Vagina (tissue), 2 donors: ENCODE data around the gene KREMEN2. TPM values are rescaled to one million over a fixed set of nuclear protein-coding genes. Genes with fewer than 3 reads are reported as not detected.
"Not testable (repeated sequence)": the region's sequence is repeated elsewhere in the genome, so short reads cannot be mapped to it uniquely, and the experiment has no call there.

ENCODE experiments used
- DNase-seq, 2 donors: peaks; one replicate each; pipeline ENCODE4 v3.0.0-alpha.2; 2017; ENCODE audit errors: extremely low spot score in 2 of 2
- H3K27ac ChIP-seq: fragments of 200-600 bp; sonication (generic); one replicate; pipeline ENCODE4 v1.5.1; 2019
- H3K27me3 ChIP-seq: fragments of 200-600 bp; sonication (generic); one replicate; pipeline ENCODE4 v1.5.1; 2019
- H3K36me3 ChIP-seq, 2 donors: fragments of 200-600 bp; sonication (generic); one replicate each; pipeline ENCODE4 v1.5.1; 2017 to 2019
- H3K4me1 ChIP-seq: fragments of 200-600 bp; sonication (generic); one replicate; pipeline ENCODE4 v1.5.1; 2019
- H3K4me3 ChIP-seq, 2 donors: fragments of 200-600 bp; sonication (generic); 1 replicate in 1 of 2; 2 replicates in 1 of 2; pipeline ENCODE4 v1.5.1; 2016 to 2019
- H3K9me3 ChIP-seq: fragments of 200-600 bp; sonication (generic); one replicate; pipeline ENCODE4 v1.5.1; 2019
- CTCF ChIP-seq, 3 experiments: fragments of 450-650 bp in 2 of 3; fragments of 200-600 bp in 1 of 3; sonication (generic) in 1 of 3; IDR thresholded peaks; one replicate each; pipeline ENCODE4 v1.5.1; 2017 to 2019; ENCODE audit warnings: antibody characterized with exemption in 3 of 3, mild to moderate bottlenecking in 2 of 3, moderate library complexity in 2 of 3
- POLR2A ChIP-seq, 2 donors: fragments of 450-650 bp; IDR thresholded peaks; one replicate each; pipeline ENCODE4 v1.6.1; 2017; ENCODE audit warnings: antibody characterized with exemption in 2 of 2, mild to moderate bottlenecking in 2 of 2, moderate library complexity in 2 of 2
- POLR2AphosphoS5 ChIP-seq, 2 donors: sonication (generic); formaldehyde crosslinking; IDR thresholded peaks; one replicate each; pipeline ENCODE4 v1.9.0; 2017; ENCODE audit warnings: antibody characterized with exemption in 2 of 2, mild to moderate bottlenecking in 2 of 2, low read depth in 1 of 2; ENCODE audit not compliant: insufficient read depth in 1 of 2
- intact Hi-C: fragments of 100-400 bp; cut with DNase I; formaldehyde crosslinking; loops from one replicate; pipeline ENCODE4 v1.15.1; 2023
- total RNA-seq: library from RNA; depleted of rRNA; stranded (reverse); fragments of >200 nt; gene quantifications from one replicate; pipeline ENCODE4 v1.2.3, GENCODE V29; 2016

The KREMEN2 gene
- total RNA-seq, 1 donor from 2014 or later: not detected

GRCh38 chr16:2928796-2929195, 35.3 kb upstream of the KREMEN2 start:
- no peak for DNase-seq
- Histone ChIP-seq H3K27me3 (no peaks in the 10 kb centered on the region), H3K4me1 (peaks cover 27% of the 10 kb centered on the region), H3K4me3 (no peak overlapping the region), H3K9me3 (no peaks in the 10 kb centered on the region), H3K36me3 (peaks cover 0 to 24% of the 10 kb centered on the region in 2 donors), H3K27ac (no peak overlapping the region)
- intact Hi-C loops: no loop called here
- TF ChIP-seq POLR2AphosphoS5 (IDR thresholded peaks at IDR 0.05; ENCODE audit: insufficient read depth in 1 of 2, low read depth in 1 of 2) (no peak), CTCF (IDR thresholded peaks at IDR 0.05) (no peak), POLR2A (IDR thresholded peaks at IDR 0.05) (no peak)

GRCh38 chr16:2929693-2930092, 34.4 kb upstream of the KREMEN2 start:
- DNase-seq: no peak
- no peaks in the 10 kb centered on the region for H3K9me3 ChIP-seq
- H3K27me3 ChIP-seq: no peaks in the 10 kb centered on the region
- TF ChIP-seq POLR2AphosphoS5 (IDR thresholded peaks at IDR 0.05; ENCODE audit: insufficient read depth in 1 of 2, low read depth in 1 of 2): no peak
- TF ChIP-seq CTCF (IDR thresholded peaks at IDR 0.05): no peak
- no peak for TF ChIP-seq POLR2A (IDR thresholded peaks at IDR 0.05)
- H3K4me3 ChIP-seq: no peak overlapping the region
- no peak overlapping the region for H3K27ac ChIP-seq
- intact Hi-C loops: no loop called here
- peaks cover 0 to 33% of the 10 kb centered on the region in 2 donors for H3K36me3 ChIP-seq
- peaks cover 22% of the 10 kb centered on the region for H3K4me1 ChIP-seq

GRCh38 chr16:2930236-2930635, 33.8 kb upstream of the KREMEN2 start:
- no peaks in the 10 kb centered on the region for H3K27me3 ChIP-seq
- H3K9me3 ChIP-seq: no peaks in the 10 kb centered on the region
- DNase-seq: no peak
- H3K36me3 ChIP-seq: peaks cover 0 to 36% of the 10 kb centered on the region in 2 donors
- H3K4me3 ChIP-seq: no peak overlapping the region
- H3K27ac ChIP-seq: no peak overlapping the region
- H3K4me1 ChIP-seq: peaks cover 16% of the 10 kb centered on the region
- intact Hi-C loops: no loop called here
- no peak for TF ChIP-seq POLR2AphosphoS5 (IDR thresholded peaks at IDR 0.05; ENCODE audit: insufficient read depth in 1 of 2, low read depth in 1 of 2)
- TF ChIP-seq POLR2A (IDR thresholded peaks at IDR 0.05): no peak
- TF ChIP-seq CTCF (IDR thresholded peaks at IDR 0.05): no peak

GRCh38 chr16:2931231-2931914, 32.7 kb upstream of the KREMEN2 start:
- H3K4me1 ChIP-seq, H3K27ac ChIP-seq, H3K4me3 ChIP-seq, H3K27me3 ChIP-seq, DNase-seq, H3K9me3 ChIP-seq, intact Hi-C loops: not testable (repeated sequence)
- peaks cover 0 to 48% of the 10 kb centered on the region in 2 donors for H3K36me3 ChIP-seq

- Histone ChIP-seq H3K4me1 (no peaks in the 10 kb centered on the region), H3K4me3 (no peak overlapping the region), H3K27ac (no peak overlapping the region), H3K27me3 (no peaks in the 10 kb centered on the region), H3K9me3 (no peaks in the 10 kb centered on the region), H3K36me3 (peaks cover 0 to 65% of the 10 kb centered on the region in 2 donors)
- TF ChIP-seq CTCF (IDR thresholded peaks at IDR 0.05): no peak
- no peak for TF ChIP-seq POLR2A (IDR thresholded peaks at IDR 0.05)
- TF ChIP-seq POLR2AphosphoS5 (IDR thresholded peaks at IDR 0.05; ENCODE audit: insufficient read depth in 1 of 2, low read depth in 1 of 2): no peak
- DNase-seq: no peak
- intact Hi-C loops: no loop called here
These were observed 30.9 kb upstream of the KREMEN2 start for GRCh38 chr16:2933136-2933535.
